AG04449 (cell line): Measurements from ENCODE around the gene MYADML2.

Experiments used
- CTCF ChIA-PET: fragments of 350-600 bp; formaldehyde crosslinking; extraction: SDS; loops from one replicate; lab custom pipeline; 2021; ENCODE audit warnings: antibody characterized with exemption; lab: Yijun Ruan, JAX
- POLR2A ChIA-PET: fragments of 400-600, 350-600 bp; formaldehyde crosslinking; extraction: SDS; loops from one replicate; lab custom pipeline; 2020; ENCODE audit warnings: antibody characterized with exemption, inconsistent platforms; lab: Yijun Ruan, JAX
- DNase-seq: peaks from one replicate; pipeline ENCODE4 v3.0.0-alpha.2; 2010; ENCODE audit warnings: low read depth, low spot score
- H3K4me3 ChIP-seq: 2 replicates; pipeline ENCODE4 v1.5.1; 2011; ENCODE audit warnings: low read depth, mild to moderate bottlenecking, control low read depth, low read length
- CTCF ChIP-seq: IDR thresholded peaks from one replicate; pipeline ENCODE4 v1.5.1; 2011; ENCODE audit warnings: mild to moderate bottlenecking, moderate library complexity, low read length, control low read depth, inconsistent platforms; ENCODE audit not compliant: insufficient read depth; ENCODE audit errors: missing control alignments

MYADML2 gene

DNA sequence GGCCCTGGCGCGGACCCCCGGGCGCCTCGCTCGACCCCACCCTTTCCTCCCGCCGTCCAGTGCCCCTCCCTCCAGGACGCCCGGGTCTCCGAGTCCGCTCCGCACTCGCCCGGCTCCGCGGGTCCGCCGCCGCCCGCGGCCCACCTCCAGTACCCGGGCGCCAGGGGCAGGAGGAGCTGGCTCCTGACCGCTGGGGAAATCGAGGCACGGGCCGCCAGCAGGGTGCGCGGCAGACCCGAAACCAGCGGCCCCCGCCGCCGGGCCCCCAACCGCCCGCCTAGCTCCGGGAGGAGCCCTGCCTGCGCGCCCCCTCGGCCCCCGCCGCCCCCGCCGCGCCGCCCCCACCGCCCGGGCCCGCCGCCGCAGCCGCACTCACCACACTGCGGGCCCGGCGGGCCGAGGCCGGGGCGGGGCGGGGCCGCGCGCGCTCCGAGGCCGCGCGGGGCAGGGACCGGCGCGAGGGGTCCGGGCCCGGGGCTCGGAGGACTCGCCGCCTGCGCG, 19.8 kb downstream of the MYADML2 start:
- H3K4me3 ChIP-seq: peak overlapping the region; percentile 74
- TF ChIP-seq CTCF: no peak
- POLR2A ChIA-PET: interaction anchor here (0.6 to 2.0 kb wide), 6 partner anchors 10 to 301 kb away, joined by 3 to 10 read pairs (median 4); partner anchors contain the start of genes PYCR1 and SLC16A3
- DNase-seq: no peak
- CTCF ChIA-PET: interaction anchor here (1.0 to 2.0 kb wide), 6 partner anchors 10 to 103 kb away, joined by 3 to 8 read pairs (median 5); partner anchors contain the start of gene PYCR1

DNA sequence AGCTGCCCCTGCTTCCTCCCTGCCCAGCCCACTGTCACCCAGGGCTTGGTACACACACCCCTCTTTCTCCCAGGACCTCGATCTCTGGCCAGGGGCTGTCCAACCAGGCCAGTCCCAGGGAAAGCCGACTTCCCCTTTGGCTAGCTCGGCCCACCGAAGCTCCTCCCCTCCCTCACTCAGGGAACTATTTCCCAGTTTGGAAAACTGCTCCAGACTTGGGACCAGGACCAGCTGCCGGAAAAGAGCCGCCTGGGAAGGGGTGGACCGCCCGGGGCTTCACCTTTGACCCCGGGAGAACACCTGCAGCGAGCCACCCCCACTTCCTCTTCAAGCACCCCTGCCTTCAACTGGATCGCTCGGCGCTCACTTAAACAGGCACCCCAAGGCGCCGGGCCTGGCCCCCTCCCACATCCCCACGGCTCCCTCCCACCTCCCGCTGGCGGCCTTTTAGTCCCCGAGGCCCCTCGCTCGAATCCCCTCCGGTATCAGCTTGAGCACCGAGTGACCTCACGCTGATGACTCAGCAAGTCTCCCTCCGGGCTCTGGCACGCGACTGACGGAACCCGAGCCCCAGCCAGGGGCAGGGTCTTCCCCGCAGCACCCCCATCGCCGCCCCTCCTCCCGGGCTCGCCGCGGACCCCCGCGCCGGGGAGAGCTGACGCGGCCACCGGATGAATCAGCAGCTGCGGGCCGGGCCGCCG, 20.4 kb downstream of the MYADML2 start:
- ChIA-PET CTCF (interaction anchor here (1.0 to 2.0 kb wide), 6 partner anchors 10 to 104 kb away, joined by 3 to 8 read pairs (median 6); partner anchors contain the start of gene PYCR1), POLR2A (interaction anchor here (0.6 to 2.0 kb wide), 8 partner anchors 10 to 302 kb away, joined by 3 to 10 read pairs (median 4); partner anchors contain the start of genes CENPX, LRRC45, PCYT2 and PYCR1)
- no peak for TF ChIP-seq CTCF
- H3K4me3 ChIP-seq: peak overlapping the region; percentile 74
- no peak for DNase-seq

DNA sequence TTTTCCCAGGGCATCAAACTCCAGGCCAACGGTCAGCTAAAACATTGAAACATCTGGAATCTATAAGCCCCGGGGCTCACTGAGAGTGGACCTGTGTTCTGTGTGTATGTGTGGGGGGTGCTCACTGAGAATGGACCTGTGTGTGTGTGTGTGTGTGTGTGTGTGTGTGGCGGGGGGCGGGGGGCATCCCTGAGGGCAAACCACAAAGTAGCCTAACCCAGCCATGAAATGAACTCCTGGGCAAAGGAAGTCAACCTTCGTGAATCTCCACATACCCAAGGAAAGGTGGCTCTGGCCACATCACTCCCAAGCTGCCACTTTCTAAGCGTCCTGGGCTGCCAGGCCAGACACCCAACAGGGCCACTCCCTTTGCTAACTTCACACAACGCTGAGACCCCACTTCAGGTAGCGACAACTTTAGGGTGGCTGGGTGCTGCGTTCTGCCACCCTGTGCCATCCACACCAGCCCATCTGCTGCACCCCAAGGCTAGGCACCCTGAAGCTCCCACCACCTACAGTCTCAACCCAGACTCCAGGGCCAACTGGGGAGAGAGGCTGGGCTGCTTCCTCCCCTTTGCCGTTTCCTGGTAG, 21.1 kb downstream of the MYADML2 start:
- CTCF ChIA-PET: interaction anchor here (1.0 to 1.7 kb wide), 3 partner anchors 11 to 105 kb away, joined by 3 to 6 read pairs (median 3); no protein-coding TSS in a partner anchor
- DNase-seq: no peak
- no peak for TF ChIP-seq CTCF
- peak overlapping the region; percentile 74 for H3K4me3 ChIP-seq
- POLR2A ChIA-PET: interaction anchor here (0.8 to 2.0 kb wide), 4 partner anchors 9 to 97 kb away, joined by 3 to 10 read pairs (median 4); partner anchors contain the start of genes CENPX, LRRC45 and PCYT2

DNA sequence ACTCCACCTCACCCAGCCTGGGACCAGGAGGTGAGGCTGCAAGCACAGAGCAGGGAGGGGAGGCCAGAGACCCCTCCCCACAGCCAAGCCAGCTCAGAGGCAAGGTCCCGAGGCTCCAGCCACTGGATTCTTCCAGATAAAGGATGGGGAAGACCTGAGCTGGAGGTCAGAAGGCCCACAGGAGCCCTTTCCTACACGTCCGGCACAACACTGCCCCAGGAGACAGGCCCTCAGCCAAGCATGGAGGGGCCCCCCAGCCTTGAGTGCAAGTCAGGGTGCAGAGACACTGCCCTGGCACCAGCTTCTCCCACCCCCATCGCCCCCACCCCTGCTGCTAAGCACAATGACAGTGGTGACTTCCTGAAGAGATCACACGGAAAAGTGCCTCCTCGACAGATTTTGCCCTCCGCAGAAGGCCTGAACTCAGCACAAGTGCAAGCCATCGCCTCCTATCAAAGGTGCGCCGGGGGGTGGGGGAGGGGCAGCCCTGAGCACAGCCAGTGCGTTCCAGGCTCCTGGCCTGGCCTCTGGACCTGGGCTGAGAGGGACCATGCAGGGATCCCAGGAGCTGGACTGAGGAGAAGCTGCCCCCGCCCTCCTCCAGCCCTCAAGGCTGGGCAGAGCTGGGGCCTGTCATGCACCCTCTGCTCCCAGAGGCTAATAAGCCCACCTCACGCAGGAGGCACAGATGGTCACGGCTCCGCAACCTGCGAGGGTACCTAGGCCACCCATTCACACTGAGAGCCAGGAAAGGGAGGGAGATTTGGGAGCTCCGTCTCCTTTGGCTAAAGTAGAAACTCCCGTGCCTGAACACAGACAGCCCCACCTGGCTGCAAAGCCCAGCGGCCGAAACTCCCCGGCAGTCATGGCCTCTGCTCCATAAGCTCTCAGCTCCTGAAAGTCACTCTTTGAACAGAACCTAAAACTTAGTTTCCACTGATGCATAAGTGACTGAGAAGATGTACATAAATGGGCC, 22.2 kb downstream of the MYADML2 start:
- POLR2A ChIA-PET: interaction anchor here (2.0 kb wide), 1 partner anchor 8 kb away, joined by 10 read pairs; no protein-coding TSS in a partner anchor
- DNase-seq: no peak
- CTCF ChIA-PET: interaction anchor here (0.6 to 1.8 kb wide), 7 partner anchors 8 to 104 kb away, joined by 3 to 6 read pairs (median 4); partner anchors contain the start of gene PCYT2
- H3K4me3 ChIP-seq: no peak overlapping the region
- no peak for TF ChIP-seq CTCF

- ChIA-PET POLR2A (interaction anchor here (0.8 to 1.3 kb wide), 3 partner anchors 8 to 68 kb away, joined by 3 read pairs; no protein-coding TSS in a partner anchor), CTCF (interaction anchor here (0.8 to 1.8 kb wide), 5 partner anchors 12 to 98 kb away, joined by 3 to 6 read pairs (median 4); partner anchors contain the start of gene PCYT2)
- TF ChIP-seq CTCF: no peak
- DNase-seq: no peak
- H3K4me3 ChIP-seq: peak overlapping the region; percentile 47
Measured at GRCh38 chr17:81923302-81924260, 23.5 kb downstream of the MYADML2 start.
